Small intestine (tissue), 7 donors: ENCODE data around the gene C11orf21. TPM values are rescaled to one million over a fixed set of nuclear protein-coding genes. Genes with fewer than 3 reads are reported as not detected.
A peak's percentile ranks its signal among the peaks of the same experiment; 100 is the strongest.

Experiments used
- DNase-seq, 2 donors: peaks; one replicate each; pipeline versions ENCODE4 v3.0.0 to v3.0.0-alpha.2; 2013
- FAIRE-seq: peaks from 2 replicates; lab custom pipeline; 2012; peaks lifted over from hg19 to GRCh38; lab: Jason Lieb, UNC
- H3K27ac ChIP-seq, 3 donors: one replicate each; pipeline ENCODE4 v1.5.1; 2013; ENCODE audit warnings: low read length in 2 of 3, mild to moderate bottlenecking in 2 of 3, control low read depth in 1 of 3, inconsistent platforms in 1 of 3, low read depth in 1 of 3, moderate library complexity in 1 of 3
- H3K27me3 ChIP-seq, 3 donors: one replicate each; pipeline ENCODE4 v1.6.1; 2013; ENCODE audit warnings: low read length in 3 of 3, inconsistent platforms in 1 of 3; ENCODE audit not compliant: control insufficient read depth in 3 of 3, insufficient read depth in 3 of 3
- H3K36me3 ChIP-seq, 3 donors: one replicate each; pipeline ENCODE4 v1.6.1; 2013; ENCODE audit warnings: low read length in 3 of 3, inconsistent platforms in 1 of 3, low read depth in 1 of 3, mild to moderate bottlenecking in 1 of 3, moderate library complexity in 1 of 3; ENCODE audit not compliant: control insufficient read depth in 3 of 3, insufficient read depth in 2 of 3
- H3K4me1 ChIP-seq, 3 donors: one replicate each; pipeline ENCODE4 v1.6.1; 2013; ENCODE audit warnings: low read length in 2 of 3, inconsistent platforms in 1 of 3, low read depth in 1 of 3, mild to moderate bottlenecking in 1 of 3, moderate library complexity in 1 of 3; ENCODE audit not compliant: control insufficient read depth in 3 of 3, insufficient read depth in 2 of 3
- H3K4me3 ChIP-seq, 3 donors: one replicate each; pipeline ENCODE4 v1.5.1; 2013; ENCODE audit warnings: low read length in 3 of 3, control low read depth in 1 of 3, inconsistent platforms in 1 of 3, low read depth in 1 of 3, mild to moderate bottlenecking in 1 of 3, moderate library complexity in 1 of 3
- H3K9me3 ChIP-seq, 2 donors: one replicate each; pipeline ENCODE4 v1.6.1; 2013; ENCODE audit warnings: low read depth in 1 of 2, low read length in 1 of 2; ENCODE audit not compliant: control insufficient read depth in 2 of 2, insufficient read depth in 1 of 2
- WGBS, 3 donors: extraction: QIAGEN DNeasy Blood & Tissue Kit; methylation state at CpG; one replicate each; pipeline ENCODE4 v1.1.7; 2013; 5-methylcytosine and 5-hydroxymethylcytosine counted together
- polyA plus RNA-seq, 4 donors: library from polyadenylated mRNA; stranded (reverse) in 3 of 4; unstranded in 1 of 4; fragments of 200-250 nt in 3 of 4; fragments of 120-200 nt in 1 of 4; gene quantifications; one replicate each; pipeline versions ENCODE4 v1.2.1 to v1.2.3, GENCODE V29; 2013
- donor health status: healthy with polysubstance abuse.
- donor health status: control.
- donor health status: control.
- donor health status: Bipolar disorder and iron deficiency.
- donor health status: healthy.

The C11orf21 gene
- polyA plus RNA-seq, 4 donors = 0.22 to 12.2 (median 0.58) TPM; not detected in 1

DNA sequence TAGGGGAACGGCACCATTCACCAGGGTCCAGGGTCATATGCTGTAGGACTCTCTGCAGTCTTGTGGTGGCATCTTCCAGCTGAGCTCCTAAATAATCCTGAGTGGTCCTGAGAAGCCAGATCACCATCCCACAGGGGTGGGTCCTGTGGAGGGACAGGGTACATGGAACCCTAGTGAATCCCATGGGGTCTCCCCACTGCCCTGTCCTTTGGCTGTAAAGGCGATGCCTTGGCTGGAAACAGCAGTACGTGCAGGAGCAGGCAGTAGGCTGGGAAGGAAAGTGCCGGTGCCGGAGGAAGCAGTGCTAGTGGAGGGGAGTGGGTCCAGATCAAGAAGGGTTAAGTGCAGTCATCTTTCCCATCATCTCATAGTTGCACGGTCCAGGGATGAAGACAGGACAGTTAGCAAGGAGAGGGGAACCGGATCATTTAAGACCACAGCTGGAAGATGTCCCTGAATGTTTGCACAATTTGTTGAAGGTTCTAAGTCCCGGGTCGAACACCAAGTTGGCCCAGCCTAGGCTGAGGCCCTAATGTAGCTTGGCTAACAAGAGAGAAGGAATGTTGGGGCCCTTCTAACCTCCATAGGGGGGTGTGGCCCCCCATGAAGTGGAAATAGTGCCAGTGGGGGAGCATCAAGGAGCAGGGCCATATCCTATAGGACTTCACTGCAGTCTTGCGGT is 18.2 kb upstream of the C11orf21 start:
- H3K4me1 ChIP-seq = no peaks in the 10 kb centered on the region
- H3K9me3 ChIP-seq = peaks cover 0 to 12% of the 10 kb centered on the region in 2 donors
- no peak for DNase-seq
- H3K36me3 ChIP-seq = no peaks in the 10 kb centered on the region
- H3K27ac ChIP-seq = no peak overlapping the region
- WGBS, 3 donors = 70 to 78% (median 74%) methylated on average over 10 of the region's 10 CpGs
- FAIRE-seq = no peak
- peaks cover 0 to 2% (median 0%) of the 10 kb centered on the region in 3 donors for H3K27me3 ChIP-seq
- no peak overlapping the region for H3K4me3 ChIP-seq

DNA sequence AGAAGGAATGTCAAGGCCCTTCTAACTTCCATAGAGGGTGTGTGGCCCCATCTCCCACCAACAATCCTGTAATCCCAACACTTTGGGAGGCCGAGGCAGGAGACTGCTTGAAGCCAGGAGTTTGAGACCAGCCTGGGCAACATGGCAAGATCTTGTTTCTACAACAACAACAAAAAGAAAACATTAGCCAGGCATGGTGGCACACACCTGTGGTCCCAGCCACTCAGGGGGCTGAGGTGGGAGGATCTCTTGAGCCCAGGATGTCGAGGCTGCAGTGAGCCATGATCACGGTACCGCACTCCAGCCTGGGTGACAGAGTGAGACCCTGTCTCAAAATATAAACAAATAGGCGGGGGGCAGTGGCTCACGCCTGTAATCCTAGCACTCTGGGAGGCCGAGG is 17.0 kb upstream of the C11orf21 start:
- Histone ChIP-seq H3K4me3 (no peak overlapping the region), H3K27ac (no peak overlapping the region), H3K9me3 (peaks cover 0 to 12% of the 10 kb centered on the region in 2 donors), H3K27me3 (peaks cover 0 to 2% (median 0%) of the 10 kb centered on the region in 3 donors), H3K4me1 (peaks cover 0 to 7% (median 3%) of the 10 kb centered on the region in 3 donors), H3K36me3 (no peaks in the 10 kb centered on the region)
- no peak for DNase-seq
- FAIRE-seq = no peak
- 79 to 92% (median 85%) methylated on average over 7 of the region's 7 CpGs for WGBS, 3 donors

DNA sequence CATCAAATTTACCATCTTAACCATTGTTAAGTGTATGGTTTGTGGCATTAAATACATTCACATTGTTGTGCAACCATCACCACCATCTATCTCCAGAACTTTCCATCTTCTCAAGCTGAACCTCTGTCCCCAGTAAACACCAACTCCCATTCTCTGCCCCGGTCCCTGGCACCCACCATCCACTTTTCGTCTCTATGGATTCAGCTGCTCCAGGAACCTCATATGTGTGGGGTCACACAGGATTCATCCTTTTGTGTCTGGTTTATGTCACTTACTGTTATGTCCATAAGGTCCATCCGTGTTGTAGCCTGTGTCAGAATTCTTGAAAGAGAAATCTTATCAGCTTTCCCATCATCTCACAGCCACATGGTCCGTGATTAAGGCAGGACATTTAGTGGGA is 16.4 kb upstream of the C11orf21 start:
- no peak for DNase-seq

DNA sequence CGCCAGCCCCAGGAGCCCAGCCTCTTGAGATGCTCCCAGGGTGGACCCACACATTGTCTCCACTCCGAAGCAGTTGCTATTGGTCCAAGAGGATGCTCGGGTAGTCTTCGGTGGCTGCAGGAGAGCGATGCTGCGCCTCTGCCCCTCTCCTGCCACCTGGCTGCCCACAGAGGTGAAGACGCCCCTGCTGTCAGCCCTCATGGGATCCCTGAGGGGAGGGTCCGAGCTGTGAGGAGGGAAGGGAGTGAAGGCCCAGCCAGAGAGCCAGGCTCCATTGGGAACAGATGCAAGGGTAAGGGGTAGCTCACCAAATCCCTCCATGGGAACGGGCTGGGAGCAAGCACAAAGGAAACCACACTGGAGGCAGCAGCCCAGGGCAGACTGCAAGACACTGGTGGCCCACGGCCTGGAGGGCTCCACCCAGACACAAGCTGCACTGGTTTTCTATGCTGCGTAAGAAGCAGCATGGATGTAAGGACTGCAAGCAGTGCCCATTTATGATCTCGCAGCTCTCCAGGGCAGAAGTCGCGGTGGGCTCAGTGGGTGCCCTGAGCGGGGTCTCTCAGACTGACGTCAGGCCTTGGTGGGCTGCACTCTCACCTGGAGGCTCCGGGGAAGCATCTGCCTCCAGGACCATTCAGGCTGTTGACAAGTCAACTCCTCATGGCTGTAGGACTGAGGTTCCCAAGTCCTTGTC is 15.8 kb upstream of the C11orf21 start:
- WGBS, 3 donors = 88 to 92% (median 91%) methylated on average over 17 of the region's 17 CpGs
- Histone ChIP-seq H3K27me3 (peaks cover 0 to 2% (median 0%) of the 10 kb centered on the region in 3 donors), H3K27ac (no peak overlapping the region), H3K4me3 (no peak overlapping the region), H3K4me1 (peaks cover 0 to 7% (median 3%) of the 10 kb centered on the region in 3 donors), H3K9me3 (peaks cover 0 to 12% of the 10 kb centered on the region in 2 donors), H3K36me3 (no peaks in the 10 kb centered on the region)
- DNase-seq = no peak
- FAIRE-seq = no peak

More for the DNA sequence above, 16.4 kb upstream of the C11orf21 start:
- Histone ChIP-seq H3K27me3 (peaks cover 0 to 2% (median 0%) of the 10 kb centered on the region in 3 donors), H3K4me1 (peaks cover 0 to 7% (median 3%) of the 10 kb centered on the region in 3 donors), H3K9me3 (peaks cover 0 to 12% of the 10 kb centered on the region in 2 donors), H3K27ac (no peak overlapping the region), H3K4me3 (no peak overlapping the region), H3K36me3 (no peaks in the 10 kb centered on the region)
- 83 to 92% (median 85%) methylated on average over 4 of the region's 4 CpGs for whole genome bisulfite sequencing, 3 donors
- no peak for FAIRE-seq

DNA sequence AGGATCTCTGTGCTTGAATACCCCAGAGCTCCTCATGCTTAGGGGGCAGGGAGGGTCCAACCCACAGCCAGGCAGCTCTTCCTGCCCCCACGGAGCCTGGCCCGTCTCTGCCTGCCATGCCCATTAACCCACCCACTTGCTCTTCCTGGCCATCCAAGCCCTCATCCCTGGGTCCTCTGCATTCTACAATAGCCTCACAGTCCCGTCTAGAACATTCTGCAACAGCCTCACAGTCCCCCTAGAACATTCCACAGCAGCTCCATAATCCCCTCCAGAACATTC is 15.2 kb upstream of the C11orf21 start:
- no peak for FAIRE-seq
- peaks cover 0 to 7% (median 3%) of the 10 kb centered on the region in 3 donors for H3K4me1 ChIP-seq
- WGBS, 3 donors = 81 to 92% (median 85%) methylated on average over 3 of the region's 3 CpGs
- H3K27ac ChIP-seq = no peak overlapping the region
- DNase-seq = no peak
- no peak overlapping the region for H3K4me3 ChIP-seq
- peaks cover 0 to 2% (median 0%) of the 10 kb centered on the region in 3 donors for H3K27me3 ChIP-seq
- H3K9me3 ChIP-seq = peaks cover 0 to 12% of the 10 kb centered on the region in 2 donors
- no peaks in the 10 kb centered on the region for H3K36me3 ChIP-seq

DNA sequence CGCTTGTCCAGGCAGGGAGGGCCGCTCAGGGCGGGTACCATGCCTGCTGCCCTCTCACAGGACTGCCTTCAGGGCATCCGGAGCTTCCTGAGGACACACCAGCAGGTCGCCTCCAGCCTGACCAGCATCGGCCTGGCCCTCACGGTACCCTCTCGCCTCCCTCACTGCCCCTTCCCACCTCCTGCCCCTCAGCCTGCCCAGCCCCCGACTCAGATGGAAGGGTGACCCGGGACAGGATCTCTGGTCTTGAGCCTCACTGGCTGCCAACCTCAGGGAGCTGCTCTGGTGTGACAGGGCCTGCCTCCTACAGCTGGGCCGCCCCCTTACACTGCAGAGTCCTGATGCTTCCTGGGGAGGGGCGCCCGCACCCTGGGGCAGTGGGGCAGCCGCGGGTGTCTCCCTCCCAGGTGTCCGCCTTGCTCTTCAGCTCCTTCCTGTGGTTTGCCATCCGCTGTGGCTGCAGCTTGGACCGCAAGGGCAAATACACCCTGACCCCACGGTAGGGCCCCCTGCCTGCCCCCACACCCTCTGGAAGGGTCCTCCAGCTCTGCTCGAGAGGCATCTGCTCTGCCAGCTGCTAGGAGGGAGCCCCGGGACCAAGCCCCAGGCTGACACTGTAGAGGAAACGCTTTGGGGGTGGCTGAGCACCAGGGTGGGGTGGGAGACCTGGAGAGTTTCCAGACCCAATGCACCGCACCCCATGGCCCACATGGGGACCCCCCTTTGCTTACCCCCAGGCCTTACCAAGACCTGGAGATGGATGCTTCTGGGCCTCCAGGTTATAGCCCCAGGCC is 14.6 kb upstream of the C11orf21 start:
- Histone ChIP-seq H3K9me3 (peaks cover 0 to 12% of the 10 kb centered on the region in 2 donors), H3K4me3 (no peak overlapping the region), H3K27me3 (peaks cover 0 to 2% (median 0%) of the 10 kb centered on the region in 3 donors), H3K36me3 (no peaks in the 10 kb centered on the region), H3K4me1 (peaks cover 0 to 7% (median 3%) of the 10 kb centered on the region in 3 donors), H3K27ac (no peak overlapping the region)
- no peak for DNase-seq
- 76 to 88% (median 83%) methylated on average over 22 to 23 of the region's 23 CpGs for WGBS, 3 donors
- FAIRE-seq = no peak

DNA sequence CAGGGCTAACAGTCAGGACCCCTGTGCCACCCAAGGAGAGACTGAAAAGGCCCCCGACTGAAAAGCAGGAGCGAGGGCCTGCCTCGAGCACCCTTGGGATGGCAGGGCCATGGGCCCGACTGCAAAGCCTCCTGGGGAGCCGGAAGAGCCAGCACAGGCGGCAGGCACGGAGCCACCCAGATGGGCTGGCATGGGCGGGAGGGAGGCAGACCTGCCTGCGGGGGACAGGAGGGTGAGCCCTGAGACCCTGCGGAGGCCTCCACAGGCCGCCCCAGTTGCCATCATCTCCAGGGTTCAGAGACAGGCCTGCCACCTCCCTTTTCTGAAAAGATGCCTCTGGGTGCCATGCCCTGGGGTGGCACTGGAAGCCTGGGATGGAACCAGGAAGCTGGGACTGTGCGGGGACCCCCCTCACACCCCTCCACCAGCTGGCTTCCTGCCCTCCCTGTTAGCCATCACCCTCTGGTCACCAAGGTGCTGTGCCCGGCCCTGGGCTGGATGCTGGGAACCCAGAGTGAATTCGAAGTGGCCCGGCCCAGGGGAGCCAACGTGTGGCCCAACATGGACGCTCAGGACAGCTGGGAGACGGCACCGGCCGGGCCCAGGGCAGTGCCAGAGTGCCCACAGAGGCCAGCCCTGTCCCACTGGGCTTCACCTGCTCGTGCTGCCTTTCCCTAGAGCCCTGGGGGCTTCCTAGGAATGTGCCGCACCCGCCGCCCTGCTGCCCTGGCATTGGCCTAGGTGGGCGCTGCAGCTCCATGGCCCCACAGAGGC is 13.9 kb upstream of the C11orf21 start:
- Histone ChIP-seq H3K27ac (peak overlapping the region in 1 of 3 donors; percentile 61), H3K4me3 (no peak overlapping the region), H3K9me3 (peaks cover 0 to 12% of the 10 kb centered on the region in 2 donors), H3K36me3 (no peaks in the 10 kb centered on the region), H3K4me1 (peaks cover 0 to 7% (median 3%) of the 10 kb centered on the region in 3 donors), H3K27me3 (peaks cover 0 to 2% (median 0%) of the 10 kb centered on the region in 3 donors)
- WGBS, 3 donors = 83 to 88% (median 86%) methylated on average over 21 to 25 of the region's 25 CpGs
- FAIRE-seq (no peak), DNase-seq (no peak)
